Lung (tissue), 12 donors: Measurements from ENCODE around the gene RESF1. TPM values are rescaled to one million over a fixed set of nuclear protein-coding genes. Genes with fewer than 3 reads are reported as not detected.

ENCODE experiments used
- ATAC-seq: fragments of 200-7000 bp; cut with Tn5 transposase; one replicate; pipeline ENCODE4 v1.9.1; 2020; ENCODE audit warnings: moderate number of reproducible peaks; ENCODE audit not compliant: insufficient read depth, low FRiP score
- DNase-seq, 3 donors: peaks; one replicate each; pipeline ENCODE4 v3.0.0-alpha.2; 2013 to 2017
- H3K27ac ChIP-seq, 2 donors: one replicate each; pipeline ENCODE4 v1.5.1; 2013; ENCODE audit warnings: mild to moderate bottlenecking in 2 of 2, moderate library complexity in 2 of 2, control low read depth in 1 of 2, inconsistent platforms in 1 of 2, low read depth in 1 of 2, low read length in 1 of 2
- H3K27me3 ChIP-seq, 3 donors: one replicate each; pipeline ENCODE4 v1.5.1; 2013; ENCODE audit warnings: low read length in 2 of 3; ENCODE audit not compliant: control insufficient read depth in 3 of 3, insufficient read depth in 3 of 3
- H3K36me3 ChIP-seq, 4 donors: one replicate each; pipeline ENCODE4 v1.5.1; 2013; ENCODE audit warnings: low read length in 4 of 4, mild to moderate bottlenecking in 1 of 4, moderate library complexity in 1 of 4; ENCODE audit not compliant: control insufficient read depth in 4 of 4, insufficient read depth in 4 of 4
- H3K4me1 ChIP-seq, 5 donors: one replicate each; pipeline ENCODE4 v1.5.1; 2013; ENCODE audit warnings: low read length in 5 of 5, mild to moderate bottlenecking in 2 of 5, moderate library complexity in 1 of 5; ENCODE audit not compliant: control insufficient read depth in 5 of 5, insufficient read depth in 5 of 5
- H3K4me3 ChIP-seq: one replicate; pipeline ENCODE4 v1.5.1; 2013; ENCODE audit warnings: mild to moderate bottlenecking, control low read depth, moderate library complexity
- H3K9ac ChIP-seq, 2 donors: one replicate each; pipeline ENCODE4 v1.5.1; 2013; ENCODE audit warnings: low read length in 2 of 2, control low read depth in 1 of 2; ENCODE audit not compliant: insufficient read depth in 1 of 2
- H3K9me3 ChIP-seq, 4 donors: one replicate each; pipeline ENCODE4 v1.5.1; 2013; ENCODE audit warnings: low read length in 3 of 4, mild to moderate bottlenecking in 1 of 4, moderate library complexity in 1 of 4; ENCODE audit not compliant: control insufficient read depth in 4 of 4, insufficient read depth in 3 of 4
- whole genome bisulfite sequencing, 2 donors: extraction: QIAGEN DNeasy Blood & Tissue Kit; methylation state at CpG; one replicate each; pipeline ENCODE4 v1.1.7; 2013; 5-methylcytosine and 5-hydroxymethylcytosine counted together
- polyA plus RNA-seq, 2 donors: library from polyadenylated mRNA; stranded (reverse); fragments of 200-250 nt; gene quantifications; one replicate each; pipeline ENCODE4 v1.2.1, GENCODE V29; 2013
- total RNA-seq, 2 donors: library from RNA; depleted of rRNA in 1 of 2; stranded (reverse); fragments of >200 nt in 1 of 2; gene quantifications; one replicate each; pipeline ENCODE4 v1.2.1, GENCODE V29; 2014 to 2021
- TF ChIP-seq, protein P1 (sequence below): IDR thresholded peaks from 2 replicates; pipeline ENCODE4 v1.5.1; 2012; ENCODE audit warnings: mild to moderate bottlenecking; ENCODE audit errors: control extremely low read depth, extremely low read depth
- donor health status: control.
- donor health status: control.
- donor health status: Bipolar disorder and iron deficiency.
- donor health status: healthy.
- donor health status: DM: yes; HTN: yes; CAD: no.

Gene RESF1
- total and polyA plus RNA-seq, 4 donors: 54.0 to 65.4 (median 57.9) TPM

DNA sequence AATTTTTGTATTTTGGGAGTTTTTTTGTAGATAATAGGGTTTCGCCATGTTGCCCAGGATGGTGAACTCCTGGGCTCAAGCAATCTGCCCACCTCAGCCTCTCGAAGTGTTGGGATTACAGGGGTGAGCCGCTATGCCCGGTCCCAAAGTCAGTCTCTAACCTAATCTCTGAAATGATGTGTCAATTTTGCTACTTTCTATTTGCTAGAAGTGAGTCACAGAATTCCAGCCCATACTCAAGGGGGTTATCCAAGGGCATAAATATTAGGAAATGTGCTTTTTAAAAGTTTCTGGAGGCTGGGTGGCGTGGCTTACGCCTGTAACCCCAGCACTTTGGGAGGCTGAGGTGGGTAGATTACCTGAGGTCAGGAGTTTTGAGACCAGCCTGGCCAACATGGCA lies 40.5 kb downstream of the RESF1 start:
- no peaks in the 10 kb centered on the region for H3K27me3 ChIP-seq
- peaks cover 0 to 1% (median 0%) of the 10 kb centered on the region in 5 donors for H3K4me1 ChIP-seq
- no peak overlapping the region for H3K4me3 ChIP-seq
- no peak overlapping the region for H3K27ac ChIP-seq
- ATAC-seq: no peak
- no peak for DNase-seq
- WGBS, 2 donors: 96 to 98% methylated on average over 6 of the region's 6 CpGs
- peaks cover 13 to 30% (median 23%) of the 10 kb centered on the region in 4 donors for H3K36me3 ChIP-seq
- H3K9ac ChIP-seq: no peak overlapping the region
- H3K9me3 ChIP-seq: peaks cover 0 to 3% (median 0%) of the 10 kb centered on the region in 4 donors
- TF ChIP-seq, protein P1, sequence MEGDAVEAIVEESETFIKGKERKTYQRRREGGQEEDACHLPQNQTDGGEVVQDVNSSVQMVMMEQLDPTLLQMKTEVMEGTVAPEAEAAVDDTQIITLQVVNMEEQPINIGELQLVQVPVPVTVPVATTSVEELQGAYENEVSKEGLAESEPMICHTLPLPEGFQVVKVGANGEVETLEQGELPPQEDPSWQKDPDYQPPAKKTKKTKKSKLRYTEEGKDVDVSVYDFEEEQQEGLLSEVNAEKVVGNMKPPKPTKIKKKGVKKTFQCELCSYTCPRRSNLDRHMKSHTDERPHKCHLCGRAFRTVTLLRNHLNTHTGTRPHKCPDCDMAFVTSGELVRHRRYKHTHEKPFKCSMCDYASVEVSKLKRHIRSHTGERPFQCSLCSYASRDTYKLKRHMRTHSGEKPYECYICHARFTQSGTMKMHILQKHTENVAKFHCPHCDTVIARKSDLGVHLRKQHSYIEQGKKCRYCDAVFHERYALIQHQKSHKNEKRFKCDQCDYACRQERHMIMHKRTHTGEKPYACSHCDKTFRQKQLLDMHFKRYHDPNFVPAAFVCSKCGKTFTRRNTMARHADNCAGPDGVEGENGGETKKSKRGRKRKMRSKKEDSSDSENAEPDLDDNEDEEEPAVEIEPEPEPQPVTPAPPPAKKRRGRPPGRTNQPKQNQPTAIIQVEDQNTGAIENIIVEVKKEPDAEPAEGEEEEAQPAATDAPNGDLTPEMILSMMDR: no peak

DNA sequence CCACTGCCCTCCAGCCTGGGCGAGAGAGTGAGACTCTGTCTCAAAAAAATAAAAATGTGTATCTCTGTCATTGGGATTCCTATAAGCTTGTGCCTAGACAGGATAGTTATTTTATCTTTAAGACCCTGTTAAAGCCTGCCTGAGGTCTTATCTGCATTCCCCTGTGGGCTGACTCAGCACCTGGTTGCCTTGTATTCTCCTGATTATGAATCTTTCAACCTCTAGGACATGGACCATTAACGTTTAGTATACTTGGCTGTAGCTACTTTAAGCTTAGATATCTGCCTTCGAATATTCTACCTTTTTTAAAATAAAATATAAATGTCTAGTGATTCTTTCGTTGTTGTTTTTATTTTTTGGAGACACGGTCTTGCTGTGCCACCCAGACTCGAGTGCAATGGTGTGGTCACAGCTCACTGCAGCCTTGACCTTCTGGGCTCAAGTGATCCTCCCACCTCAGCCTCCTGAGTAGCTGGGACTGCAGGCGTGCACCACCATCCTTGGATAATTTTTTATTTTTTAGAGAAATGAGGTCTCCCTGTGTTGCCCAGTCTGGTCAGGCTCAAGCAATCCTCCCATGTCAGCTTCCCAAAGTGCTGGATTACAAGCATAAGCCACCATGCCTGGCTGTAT lies 41.3 kb downstream of the RESF1 start:
- Histone ChIP-seq H3K9me3 (peaks cover 0 to 3% (median 0%) of the 10 kb centered on the region in 4 donors), H3K27me3 (no peaks in the 10 kb centered on the region), H3K27ac (no peak overlapping the region), H3K4me3 (no peak overlapping the region), H3K4me1 (peaks cover 0 to 1% (median 0%) of the 10 kb centered on the region in 5 donors), H3K9ac (no peak overlapping the region), H3K36me3 (peaks cover 13 to 26% (median 21%) of the 10 kb centered on the region in 4 donors)
- ATAC-seq: no peak
- DNase-seq: no peak
- 94 to 95% methylated on average over 7 of the region's 7 CpGs for WGBS, 2 donors
- TF ChIP-seq, protein P1: no peak

DNA sequence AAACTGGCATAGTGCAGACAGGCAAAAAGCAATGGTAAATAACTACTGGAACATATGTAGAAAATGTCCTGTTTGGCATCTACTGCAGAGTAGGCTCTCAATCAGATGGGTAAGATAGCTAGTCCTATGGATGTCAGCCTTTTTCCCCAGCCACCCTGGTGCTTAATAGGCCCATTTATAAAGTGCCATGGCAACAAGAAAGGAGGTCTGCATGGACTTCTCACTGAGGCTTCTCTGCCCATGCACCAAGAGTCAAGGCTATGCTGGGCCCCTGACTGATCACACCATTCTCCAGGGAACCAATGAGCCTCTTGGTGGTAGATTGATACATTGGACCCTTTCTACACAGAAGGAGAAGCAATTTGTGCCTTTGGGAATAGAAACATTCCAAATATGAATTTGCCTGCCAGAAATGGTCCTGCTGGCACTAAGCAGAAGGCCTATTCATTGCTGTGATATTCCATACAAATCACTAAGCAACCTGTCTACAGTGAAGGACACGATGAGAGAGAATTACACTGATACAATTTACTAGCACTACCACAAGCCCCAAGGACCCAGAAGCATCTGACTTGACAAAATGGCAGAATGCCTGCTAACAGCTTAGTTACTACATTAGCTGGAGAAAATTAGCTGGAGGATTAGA lies 43.8 kb downstream of the RESF1 start:
- Histone ChIP-seq H3K27me3 (no peaks in the 10 kb centered on the region), H3K4me3 (no peak overlapping the region), H3K4me1 (peaks cover 0 to 1% (median 0%) of the 10 kb centered on the region in 5 donors), H3K9ac (no peak overlapping the region), H3K36me3 (peaks cover 6 to 12% (median 8%) of the 10 kb centered on the region in 4 donors), H3K27ac (no peak overlapping the region), H3K9me3 (peaks cover 0 to 1% (median 0%) of the 10 kb centered on the region in 4 donors)
- TF ChIP-seq, protein P1: no peak
- ATAC-seq (no peak), DNase-seq (no peak)
- 77 to 78% methylated on average over 1 of the region's 1 CpG for WGBS, 2 donors
